ENCODE data around the gene ZBTB2. TPM values are rescaled to one million over a fixed set of nuclear protein-coding genes. Genes with fewer than 3 reads are reported as not detected.

Gene ZBTB2
- total and polyA plus RNA-seq, 2 of the 4 experiments (the other 2 are of a cell fraction), result 11.8 to 17.7 TPM

GRCh38 chr6:151403919-151404308, 12.6 kb upstream of the ZBTB2 start:
- Histone ChIP-seq H3K36me3 (ENCODE audit: control insufficient read depth, insufficient read depth, low read length) (peaks cover 26% of the 10 kb centered on the region), H4K91ac (ENCODE audit: insufficient read depth, low read depth, low read length) (no peak overlapping the region), H2BK120ac (ENCODE audit: low read depth, low read length) (no peak overlapping the region), H3K9me3 (ENCODE audit: control insufficient read depth, insufficient read depth, low read length) (no peaks in the 10 kb centered on the region), H2AK9ac (replicated peaks; ENCODE audit: low read depth, low read length, poor library complexity) (no peak overlapping the region), H3K9me1 (ENCODE audit: insufficient read depth, low read length) (peaks cover 3% of the 10 kb centered on the region; the same call in 1 of the 2 replicates), H3K23ac (ENCODE audit: low read depth, low read length) (no peak overlapping the region), H2BK15ac (ENCODE audit: low read depth, low read length) (no peak overlapping the region), H3K14ac (replicated peaks; ENCODE audit: low read depth, low read length) (no peak overlapping the region), H2BK5ac (ENCODE audit: low read depth, low read length, poor library complexity, severe bottlenecking) (no peak overlapping the region), H3K4me3 (ENCODE audit: insufficient read depth, low read depth, low read length) (no peak overlapping the region), H3K27me3 (ENCODE audit: control insufficient read depth, insufficient read depth, low read length) (no peaks in the 10 kb centered on the region), H4K8ac (ENCODE audit: low read depth in 2 of 2, low read length in 2 of 2) (no peak overlapping the region), H3K4ac (ENCODE audit: low read depth, low read length) (no peak overlapping the region), H3K27ac (ENCODE audit: insufficient read depth, low read length) (no peak overlapping the region), H4K5ac (ENCODE audit: low read depth, low read length) (no peak overlapping the region), H2AK5ac (ENCODE audit: low read depth, low read length) (no peak overlapping the region), H3K18ac (ENCODE audit: low read depth, low read length) (no peak overlapping the region), H3K56ac (ENCODE audit: extremely low read depth, insufficient read depth, low read length) (no peak overlapping the region), H3K4me1 (ENCODE audit: control insufficient read depth, insufficient read depth, low read length) (peaks cover 4% of the 10 kb centered on the region; the same call in 1 of the 2 replicates), H2AFZ (replicated peaks; ENCODE audit: low read length, poor library complexity) (no peak overlapping the region), H2BK20ac (ENCODE audit: low read depth, low read length) (no peak overlapping the region), H3K9ac (ENCODE audit: low read depth, low read length) (no peak overlapping the region), H3K79me1 (ENCODE audit: low read depth in 1 of 2, low read length in 2 of 2) (peaks cover 18 to 64% of the 10 kb centered on the region in 2 experiments), H4K20me1 (ENCODE audit: insufficient read depth, low read length) (peaks cover 49% of the 10 kb centered on the region), H3K4me2 (ENCODE audit: low read depth, low read length) (no peak overlapping the region)
- in situ Hi-C loops (cut with MboI; ENCODE audit: low sequenced_read_pairs) (no loop called here), dilution Hi-C loops (cut with HindIII; ENCODE audit: low sequenced_read_pairs, unreplicated experiment) (no loop called here), intact Hi-C loops (cut with micrococcal nuclease) (no loop called here)
- no TSS peak for BruUV-seq (replicated peaks)
- no peak for TF ChIP-seq FOS (IDR thresholded peaks at IDR 0.05; ENCODE audit: low read depth, low read length)
- TF ChIP-seq MXI1 (IDR thresholded peaks at IDR 0.05; ENCODE audit: borderline replicate concordance, low read depth, low read length), result no peak
- TF ChIP-seq CHD1 (IDR thresholded peaks at IDR 0.05; ENCODE audit: low read depth, low read length), result no peak
- no peak for TF ChIP-seq RFX5 (IDR thresholded peaks at IDR 0.05; ENCODE audit: low read depth, low read length)
- TF ChIP-seq CEBPB (IDR thresholded peaks at IDR 0.05; ENCODE audit: low read depth, low read length), result no peak
- no peak for TF ChIP-seq NFE2L2 (IDR thresholded peaks at IDR 0.05; ENCODE audit: low read depth, low read length)
- DNase-seq (no peak), ATAC-seq (ENCODE audit: low read depth) (no peak)
- CTCF ChIA-PET, result no interaction called here
- POLR2A ChIA-PET (ENCODE audit: unreplicated experiment), result no interaction called here
- no CpG with 5 or more reads among the region's 4 CpGs for WGBS, 2 experiments (ENCODE audit: extremely low coverage in 2 of 2, insufficient read length in 1 of 2)

Measured in IMR-90 (cell line).